Stimulated activated CD4-positive, alpha-beta T cell treated with anti-CD3 and anti-CD28 coated beads, Interleukin-4, amount 100 ng/mL, for 48 hours (primary cell): ENCODE measurements around the gene TMEM176A.

Experiments
- DNase-seq, 2 donors: peaks; one replicate each; pipeline ENCODE4 v3.0.0-alpha.2; 2020; ENCODE audit warnings: low read depth in 2 of 2

TMEM176A gene

DNA sequence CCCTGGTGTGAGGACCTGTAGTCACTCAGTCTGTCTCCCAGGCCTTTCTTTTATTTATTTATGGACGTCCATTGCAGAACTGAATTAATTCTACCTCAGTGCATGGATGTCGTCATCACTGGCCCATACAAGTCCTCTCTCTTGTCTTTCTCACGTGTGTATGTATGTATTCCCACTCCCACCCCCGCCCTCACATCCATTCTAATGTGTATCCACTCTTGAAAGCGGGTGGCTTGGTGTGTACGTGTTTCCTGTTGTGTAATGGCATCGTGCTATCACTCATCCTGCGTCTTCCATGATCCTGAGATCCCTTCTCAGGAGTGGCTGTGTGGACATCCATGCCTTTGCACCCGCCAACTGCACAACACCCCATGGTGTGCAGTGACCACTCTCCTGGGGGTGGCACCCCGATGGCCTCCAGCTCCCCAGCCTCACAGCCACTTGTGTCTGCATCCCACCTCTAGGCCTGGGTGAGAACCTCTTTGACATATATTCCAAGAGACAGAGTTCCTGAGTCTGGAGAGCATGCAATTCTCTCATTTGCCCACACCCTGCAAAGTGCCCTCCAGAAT is 48.7 kb downstream of the TMEM176A start:
- DNase-seq, result no peak

GRCh38 chr7:150850273-150850672 is 49.7 kb downstream of the TMEM176A start:
- no peak for DNase-seq

DNA sequence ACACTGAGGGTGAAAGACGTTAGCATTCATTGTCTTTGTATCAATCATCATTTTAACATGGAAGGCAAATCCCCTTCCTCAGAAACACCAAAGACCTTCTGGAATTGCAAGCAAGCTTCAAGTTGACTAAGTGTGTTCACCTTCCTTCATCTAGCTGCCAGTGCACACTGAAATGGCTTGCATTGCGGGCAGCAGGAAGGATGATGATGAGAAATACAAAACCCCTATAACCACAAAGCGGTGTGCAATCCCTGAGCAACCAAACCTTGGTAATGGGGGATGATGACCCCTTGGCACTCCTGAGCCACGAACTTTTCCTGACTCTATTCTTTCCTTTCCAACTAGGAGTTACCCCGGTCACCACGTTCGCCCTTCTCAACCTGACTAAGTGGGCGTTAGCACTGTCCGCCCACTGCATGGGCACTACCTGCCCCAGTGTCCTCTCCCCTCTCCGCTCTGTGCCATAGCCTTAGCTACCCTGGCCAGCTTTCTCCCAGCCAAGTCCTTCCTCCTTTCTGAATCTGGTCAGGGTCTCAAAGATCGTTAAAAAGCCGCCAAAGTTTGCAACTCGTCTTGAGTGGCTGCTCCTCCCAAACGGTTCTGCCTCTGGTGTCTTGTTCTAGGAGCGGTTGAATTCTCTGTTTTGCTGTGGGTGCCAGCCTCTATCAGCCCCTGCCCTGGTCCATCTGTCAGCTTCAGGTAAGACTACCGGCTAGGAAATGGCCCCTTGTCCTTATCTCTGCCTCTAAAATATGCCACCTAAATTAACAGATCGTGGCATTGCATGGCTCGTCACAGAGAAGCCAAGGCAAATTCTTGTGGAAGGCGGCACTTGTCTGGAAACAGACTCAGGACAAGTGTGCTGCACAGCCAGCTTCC is 51.2 kb downstream of the TMEM176A start:
- no peak for DNase-seq

DNA sequence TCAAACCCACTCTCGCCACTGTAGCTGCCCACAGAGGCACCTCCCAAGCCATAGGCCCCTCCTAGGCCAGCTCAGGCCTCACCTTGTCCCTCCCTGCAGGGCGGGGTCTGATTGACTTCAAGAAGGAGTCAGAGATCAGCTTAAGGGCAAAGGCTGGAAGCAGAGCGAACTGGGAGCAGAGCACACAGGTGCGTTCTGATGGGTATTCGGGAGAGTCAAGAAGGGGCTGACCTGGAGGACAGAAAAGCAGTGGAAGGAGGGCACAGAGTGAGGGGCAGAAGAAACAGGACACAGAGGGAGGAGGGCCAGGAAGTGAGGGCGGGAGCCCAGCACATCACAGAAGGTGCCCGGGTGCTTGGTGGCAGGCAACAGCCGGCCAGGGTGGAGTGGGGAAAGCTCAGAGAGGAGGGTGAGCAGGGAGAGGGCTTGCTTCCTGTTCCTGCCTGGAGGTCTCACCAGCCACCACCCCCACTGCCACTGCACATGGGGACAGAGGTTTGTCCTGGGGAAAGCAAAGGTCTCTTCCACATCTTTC is 51.9 kb downstream of the TMEM176A start, which contains the start of gene AOC1:
Gene AOC1 (plus strand): TSS at position 147 of the 535 bp plus-strand sequence. CDS start 3,954 bp downstream, outside the sequence.
- no peak for DNase-seq

GRCh38 chr7:150854066-150855000 is 53.8 kb downstream of the TMEM176A start:
- DNase-seq, result no peak
